Liver (tissue), 3 donors: Measurements from ENCODE around the gene TEC.

ENCODE experiments used
- CTCF ChIP-seq: fragments of 150-350 bp; IDR thresholded peaks from 2 replicates; pipeline ENCODE4 v1.5.1; 2017; ENCODE audit warnings: improper control_type of control experiment, low read depth, low read length; ENCODE audit not compliant: missing input control
- GABPA ChIP-seq, 2 donors: IDR thresholded peaks in 1 of 2; conservative IDR thresholded peaks in 1 of 2; 2 replicates each; pipeline ENCODE4 v1.6.1; 2016; ENCODE audit warnings: antibody characterized with exemption in 2 of 2, mild to moderate bottlenecking in 1 of 2, moderate library complexity in 1 of 2
- RAD21 ChIP-seq, 2 donors: IDR thresholded peaks; 2 replicates each; pipeline ENCODE4 v1.6.1; 2016; ENCODE audit warnings: antibody characterized with exemption in 2 of 2, mild to moderate bottlenecking in 2 of 2
- REST ChIP-seq: IDR thresholded peaks from 2 replicates; pipeline ENCODE4 v1.6.1; 2016; ENCODE audit warnings: antibody characterized with exemption, mild to moderate bottlenecking
- RXRA ChIP-seq, 2 donors: IDR thresholded peaks; 2 replicates each; pipeline ENCODE4 v1.6.1; 2017 to 2018; ENCODE audit warnings: antibody characterized with exemption in 2 of 2, mild to moderate bottlenecking in 1 of 2
- SP1 ChIP-seq: IDR thresholded peaks from 2 replicates; pipeline ENCODE4 v1.6.1; 2018; ENCODE audit warnings: antibody characterized with exemption, mild to moderate bottlenecking
- TAF1 ChIP-seq: conservative IDR thresholded peaks from 2 replicates; pipeline ENCODE4 v1.6.1; 2016; ENCODE audit warnings: antibody characterized with exemption, mild to moderate bottlenecking
- YY1 ChIP-seq: IDR thresholded peaks from 2 replicates; pipeline ENCODE4 v1.6.1; 2016; ENCODE audit warnings: antibody characterized with exemption, mild to moderate bottlenecking
- ZBTB33 ChIP-seq: IDR thresholded peaks from 2 replicates; pipeline ENCODE4 v1.6.1; 2016; ENCODE audit warnings: antibody characterized with exemption
- donor health status: healthy.
- donor health status: healthy.

GRCh38 chr4:48300004-48300403 lies 30.4 kb upstream of the TEC start:
- TF ChIP-seq CTCF = no peak
- TF ChIP-seq ZBTB33 = no peak
- TF ChIP-seq YY1 = no peak
- TF ChIP-seq GABPA (IDR thresholded peaks at IDR 0.05 in 1 of 2, conservative IDR thresholded peaks at IDR 0.05 in 1 of 2) = no peak
- TF ChIP-seq RAD21 (IDR thresholded peaks at IDR 0.05) = no peak
- TF ChIP-seq RXRA (IDR thresholded peaks at IDR 0.05) = no peak
- TF ChIP-seq REST = no peak
- TF ChIP-seq TAF1 = no peak
- no peak for TF ChIP-seq SP1
